Stomach (tissue), 4 donors: ENCODE measurements around the gene FLT1.

Source experiments
- POLR2A ChIP-seq, 4 donors: fragments of 450-650 bp; IDR thresholded peaks; one replicate each; pipeline ENCODE4 v1.6.1; 2016; ENCODE audit warnings: antibody characterized with exemption in 4 of 4, control low read depth in 2 of 4, mild to moderate bottlenecking in 1 of 4, moderate library complexity in 1 of 4
- TF ChIP-seq, protein P1 (sequence below), 7 experiments: fragments of 450-650 bp in 4 of 7; fragments of 200-600 bp in 3 of 7; sonication (generic) in 3 of 7; IDR thresholded peaks; one replicate each; pipeline ENCODE4 v1.5.1; 2016 to 2019; ENCODE audit warnings: antibody characterized with exemption in 7 of 7, control low read depth in 2 of 7, mild to moderate bottlenecking in 1 of 7

DNA sequence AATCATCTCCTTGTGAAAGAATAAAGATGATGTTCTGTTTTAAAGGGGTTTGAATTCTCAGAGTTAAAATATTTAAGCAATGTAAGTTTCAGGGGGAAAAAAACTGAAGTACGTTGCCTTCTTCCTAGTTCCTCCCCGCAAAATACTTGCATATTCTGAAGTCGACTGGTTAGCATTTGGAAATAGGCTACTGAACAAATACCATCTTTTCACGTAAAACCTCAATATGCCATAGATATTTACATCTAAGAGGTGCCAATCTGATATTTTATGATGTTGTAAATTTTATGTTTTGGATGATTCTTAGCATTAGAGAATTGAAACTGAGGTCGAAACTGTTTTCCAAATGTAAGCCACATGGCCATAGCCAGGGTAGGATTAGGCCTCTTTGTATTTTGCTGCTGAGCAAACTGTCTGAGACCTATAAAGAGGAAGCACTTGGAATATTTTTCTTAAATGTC, 138.3 kb downstream of the FLT1 start:
- TF ChIP-seq, protein P1, sequence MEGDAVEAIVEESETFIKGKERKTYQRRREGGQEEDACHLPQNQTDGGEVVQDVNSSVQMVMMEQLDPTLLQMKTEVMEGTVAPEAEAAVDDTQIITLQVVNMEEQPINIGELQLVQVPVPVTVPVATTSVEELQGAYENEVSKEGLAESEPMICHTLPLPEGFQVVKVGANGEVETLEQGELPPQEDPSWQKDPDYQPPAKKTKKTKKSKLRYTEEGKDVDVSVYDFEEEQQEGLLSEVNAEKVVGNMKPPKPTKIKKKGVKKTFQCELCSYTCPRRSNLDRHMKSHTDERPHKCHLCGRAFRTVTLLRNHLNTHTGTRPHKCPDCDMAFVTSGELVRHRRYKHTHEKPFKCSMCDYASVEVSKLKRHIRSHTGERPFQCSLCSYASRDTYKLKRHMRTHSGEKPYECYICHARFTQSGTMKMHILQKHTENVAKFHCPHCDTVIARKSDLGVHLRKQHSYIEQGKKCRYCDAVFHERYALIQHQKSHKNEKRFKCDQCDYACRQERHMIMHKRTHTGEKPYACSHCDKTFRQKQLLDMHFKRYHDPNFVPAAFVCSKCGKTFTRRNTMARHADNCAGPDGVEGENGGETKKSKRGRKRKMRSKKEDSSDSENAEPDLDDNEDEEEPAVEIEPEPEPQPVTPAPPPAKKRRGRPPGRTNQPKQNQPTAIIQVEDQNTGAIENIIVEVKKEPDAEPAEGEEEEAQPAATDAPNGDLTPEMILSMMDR (IDR thresholded peaks at IDR 0.05): no peak
- no peak for TF ChIP-seq POLR2A (IDR thresholded peaks at IDR 0.05)
